A549 (cell line): ENCODE data around the gene ADGRG6. TPM values are rescaled to one million over a fixed set of nuclear protein-coding genes. Genes with fewer than 3 reads are reported as not detected.

Experiments used
- ATAC-seq, 2 experiments: fragments of 200-7000 bp in 1 of 2; fragments of >200 bp in 1 of 2; cut with Nextera tagmentation in 1 of 2; cut with Tn5 transposase in 1 of 2; 3 replicates each; pipeline versions ENCODE4 v1.8.0 to v1.9.1; 2018 to 2020; ENCODE audit warnings: mild to moderate bottlenecking in 1 of 2, moderate library complexity in 1 of 2
- CTCF ChIA-PET: fragments of 300-600 bp; sonication (Branson Sonifier 250); formaldehyde crosslinking; extraction: SDS; loops from one replicate; lab custom pipeline; 2021; ENCODE audit warnings: antibody characterized with exemption, inconsistent platforms; lab: Yijun Ruan, JAX
- POLR2A ChIA-PET: fragments of 350-600 bp; formaldehyde crosslinking; extraction: SDS; loops from one replicate; lab custom pipeline; 2021; ENCODE audit warnings: antibody characterized with exemption, inconsistent platforms; lab: Yijun Ruan, JAX
- DNase-seq, 2 experiments: peaks; one replicate each; pipeline versions ENCODE4 v3.0.0 to v3.0.0-alpha.2; 2011 to 2016; ENCODE audit warnings: low read depth in 1 of 2, low spot score in 1 of 2
- FAIRE-seq: peaks from 2 replicates; lab custom pipeline; 2011; peaks lifted over from hg19 to GRCh38; lab: Jason Lieb, UNC
- H3K27ac ChIP-seq, 2 experiments: fragments of >200 bp; sonication (Bioruptor Twin); formaldehyde crosslinking; 3 replicates each; pipeline ENCODE4 v1.5.1; 2016 to 2017
- H3K4me1 ChIP-seq: fragments of >200 bp; sonication (Bioruptor Twin); formaldehyde crosslinking; 3 replicates; pipeline ENCODE4 v1.6.1; 2016
- H3K4me2 ChIP-seq: fragments of >200 bp; sonication (Bioruptor Twin); formaldehyde crosslinking; 3 replicates; pipeline ENCODE4 v1.6.1; 2016
- H3K4me3 ChIP-seq: fragments of >200 bp; sonication (Bioruptor Twin); formaldehyde crosslinking; 3 replicates; pipeline ENCODE4 v1.5.1; 2016
- H3K9me3 ChIP-seq: fragments of >200 bp; sonication (Bioruptor Twin); formaldehyde crosslinking; 3 replicates; pipeline ENCODE4 v1.6.1; 2016
- CTCF ChIP-seq: fragments of >200 bp; sonication (Bioruptor Twin); formaldehyde crosslinking; IDR thresholded peaks from 3 replicates; pipeline ENCODE4 v1.5.1; 2016
- EHF ChIP-seq: fragments of 250-450 bp; sonication (Bioruptor Pico); IDR thresholded peaks from 2 replicates; pipeline ENCODE4 v1.5.0; 2020; ENCODE audit warnings: mild to moderate bottlenecking
- FOSB ChIP-seq: fragments of 250-450 bp; sonication (Bioruptor Pico); IDR thresholded peaks from 2 replicates; pipeline ENCODE4 v1.5.0; 2020; ENCODE audit warnings: mild to moderate bottlenecking, moderate library complexity
- FOSL2 ChIP-seq, 2 experiments: fragments of 450-650 bp in 1 of 2; fragments of >200 bp in 1 of 2; sonication (Bioruptor Twin) in 1 of 2; formaldehyde crosslinking; IDR thresholded peaks; 2 replicates each; pipeline versions ENCODE4 v1.5.0 to v1.6.1; 2016 to 2020; ENCODE audit warnings: mild to moderate bottlenecking in 1 of 2, moderate library complexity in 1 of 2
- HEYL ChIP-seq: fragments of 250-450 bp; sonication (Bioruptor Pico); IDR thresholded peaks from 2 replicates; pipeline ENCODE4 v1.8.0; 2021; ENCODE audit warnings: mild to moderate bottlenecking, moderate library complexity
- HOXB13 ChIP-seq: fragments of 250-450 bp; sonication (Bioruptor Pico); IDR thresholded peaks from 2 replicates; pipeline ENCODE4 v1.5.0; 2020; ENCODE audit warnings: low read depth, mild to moderate bottlenecking, moderate library complexity
- JUN ChIP-seq, 2 experiments: fragments of >200 bp; sonication (Bioruptor Twin); formaldehyde crosslinking; IDR thresholded peaks; 2 replicates in 1 of 2; 3 replicates in 1 of 2; pipeline ENCODE4 v1.6.1; 2016 to 2017
- JUNB ChIP-seq: fragments of >200 bp; sonication (Bioruptor Twin); formaldehyde crosslinking; IDR thresholded peaks from 2 replicates; pipeline ENCODE4 v1.6.1; 2016
- RAD21 ChIP-seq, 2 experiments: fragments of >200 bp in 1 of 2; sonication (Bioruptor Twin) in 1 of 2; formaldehyde crosslinking in 1 of 2; IDR thresholded peaks in 1 of 2; conservative IDR thresholded peaks in 1 of 2; 2 replicates in 1 of 2; 3 replicates in 1 of 2; pipeline ENCODE4 v1.6.1; 2012 to 2018; ENCODE audit warnings: inconsistent platforms in 1 of 2
- SREBF2 ChIP-seq: fragments of 450-650 bp; IDR thresholded peaks from 2 replicates; pipeline ENCODE4 v1.6.1; 2014; ENCODE audit warnings: mild to moderate bottlenecking, moderate library complexity
- WGBS: methylation state at CpG from one replicate; pipeline ENCODE4 v1.1.6; 2017; ENCODE audit errors: missing lambda C conversion rate; 5-methylcytosine and 5-hydroxymethylcytosine counted together
- polyA plus RNA-seq, 4 experiments: library from polyadenylated mRNA; depleted of rRNA in 3 of 4; stranded (reverse); fragments of >200 nt; fragmentation: RNase III in 1 of 4; extraction: RNeasy Plus Mini Kit Qiagen cat#74134 plus additional on column Dnase treatment in 1 of 4; gene quantifications; 2 replicates in 3 of 4; 3 replicates in 1 of 4; pipeline ENCODE4 v1.2.3, GENCODE V29; 2011 to 2017
- TF ChIP-seq, protein P1 (sequence below): IDR thresholded peaks from 2 replicates; pipeline ENCODE4 v1.6.1; 2012
- TF ChIP-seq, protein P2 (sequence below): fragments of 200-600 bp; sonication (generic); IDR thresholded peaks from 2 replicates; pipeline ENCODE4 v1.6.1; 2016; ENCODE audit warnings: antibody characterized with exemption, mild to moderate bottlenecking, moderate library complexity
- TF ChIP-seq, protein P3 (sequence below): fragments of 450-650 bp; IDR thresholded peaks from 2 replicates; pipeline ENCODE4 v1.6.1; 2014; ENCODE audit warnings: antibody characterized with exemption
- TF ChIP-seq, protein P4 (sequence below): fragments of 250-450 bp; sonication (Bioruptor Pico); IDR thresholded peaks from 2 replicates; pipeline ENCODE4 v1.5.0; 2020; ENCODE audit warnings: low read depth, mild to moderate bottlenecking, moderate library complexity

Gene ADGRG6
- polyA plus RNA-seq, 2 of the 4 experiments (the other 2 are of a cell fraction): 55.4 to 181 TPM

DNA sequence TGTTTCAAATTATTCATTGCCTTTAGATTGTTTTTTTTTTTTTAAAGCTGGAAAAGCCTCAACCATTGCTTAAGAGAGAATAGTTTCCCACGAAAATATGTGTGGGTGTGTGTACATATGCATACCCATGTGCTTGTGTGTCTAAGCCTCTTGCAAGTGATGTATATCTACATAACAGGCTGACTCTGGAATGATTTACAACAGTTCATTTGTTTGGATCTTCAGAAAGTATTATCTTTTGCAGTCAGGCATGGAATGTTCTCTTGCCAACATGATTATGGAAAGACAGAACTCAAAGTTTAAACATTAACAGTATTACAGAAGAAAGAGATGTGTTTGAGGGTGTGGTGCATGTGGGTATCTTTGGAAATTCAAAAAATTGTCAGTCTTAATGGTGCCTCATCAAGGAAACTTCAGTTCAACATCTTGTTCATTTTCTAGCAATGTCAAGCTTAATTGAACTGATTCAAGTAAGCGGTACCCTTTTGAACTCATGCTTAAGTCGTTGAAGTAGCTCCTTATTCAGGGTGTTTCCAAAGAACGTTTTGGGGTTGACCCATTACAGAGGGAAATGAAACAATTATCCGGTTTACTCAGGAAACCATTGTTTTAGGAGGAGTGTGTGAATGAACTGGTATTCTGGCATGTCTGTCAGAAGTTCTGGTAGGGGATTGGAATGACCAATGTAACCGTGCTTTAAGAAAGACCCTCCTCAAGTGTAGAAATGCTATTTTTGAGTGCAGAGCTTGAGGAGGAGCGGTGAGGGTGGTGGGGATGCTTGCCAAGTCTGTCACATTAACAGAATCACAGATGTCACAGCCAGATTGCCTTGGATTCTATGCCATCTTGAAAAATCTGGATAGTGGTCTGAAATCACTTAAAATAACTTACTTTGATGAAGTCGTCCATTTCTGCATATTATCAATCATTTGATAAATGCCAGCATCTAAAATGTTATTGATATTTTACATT lies 60.3 kb downstream of the ADGRG6 start (continued):
- TF ChIP-seq, protein P1, sequence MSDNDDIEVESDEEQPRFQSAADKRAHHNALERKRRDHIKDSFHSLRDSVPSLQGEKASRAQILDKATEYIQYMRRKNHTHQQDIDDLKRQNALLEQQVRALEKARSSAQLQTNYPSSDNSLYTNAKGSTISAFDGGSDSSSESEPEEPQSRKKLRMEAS: no peak
- TF ChIP-seq HEYL (CRISPR knock-in tag): no peak
- TF ChIP-seq, protein P2, sequence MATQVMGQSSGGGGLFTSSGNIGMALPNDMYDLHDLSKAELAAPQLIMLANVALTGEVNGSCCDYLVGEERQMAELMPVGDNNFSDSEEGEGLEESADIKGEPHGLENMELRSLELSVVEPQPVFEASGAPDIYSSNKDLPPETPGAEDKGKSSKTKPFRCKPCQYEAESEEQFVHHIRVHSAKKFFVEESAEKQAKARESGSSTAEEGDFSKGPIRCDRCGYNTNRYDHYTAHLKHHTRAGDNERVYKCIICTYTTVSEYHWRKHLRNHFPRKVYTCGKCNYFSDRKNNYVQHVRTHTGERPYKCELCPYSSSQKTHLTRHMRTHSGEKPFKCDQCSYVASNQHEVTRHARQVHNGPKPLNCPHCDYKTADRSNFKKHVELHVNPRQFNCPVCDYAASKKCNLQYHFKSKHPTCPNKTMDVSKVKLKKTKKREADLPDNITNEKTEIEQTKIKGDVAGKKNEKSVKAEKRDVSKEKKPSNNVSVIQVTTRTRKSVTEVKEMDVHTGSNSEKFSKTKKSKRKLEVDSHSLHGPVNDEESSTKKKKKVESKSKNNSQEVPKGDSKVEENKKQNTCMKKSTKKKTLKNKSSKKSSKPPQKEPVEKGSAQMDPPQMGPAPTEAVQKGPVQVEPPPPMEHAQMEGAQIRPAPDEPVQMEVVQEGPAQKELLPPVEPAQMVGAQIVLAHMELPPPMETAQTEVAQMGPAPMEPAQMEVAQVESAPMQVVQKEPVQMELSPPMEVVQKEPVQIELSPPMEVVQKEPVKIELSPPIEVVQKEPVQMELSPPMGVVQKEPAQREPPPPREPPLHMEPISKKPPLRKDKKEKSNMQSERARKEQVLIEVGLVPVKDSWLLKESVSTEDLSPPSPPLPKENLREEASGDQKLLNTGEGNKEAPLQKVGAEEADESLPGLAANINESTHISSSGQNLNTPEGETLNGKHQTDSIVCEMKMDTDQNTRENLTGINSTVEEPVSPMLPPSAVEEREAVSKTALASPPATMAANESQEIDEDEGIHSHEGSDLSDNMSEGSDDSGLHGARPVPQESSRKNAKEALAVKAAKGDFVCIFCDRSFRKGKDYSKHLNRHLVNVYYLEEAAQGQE: no peak
- TF ChIP-seq FOSB (CRISPR knock-in tag): no peak
- TF ChIP-seq EHF (CRISPR knock-in tag): no peak
- TF ChIP-seq, protein P3, sequence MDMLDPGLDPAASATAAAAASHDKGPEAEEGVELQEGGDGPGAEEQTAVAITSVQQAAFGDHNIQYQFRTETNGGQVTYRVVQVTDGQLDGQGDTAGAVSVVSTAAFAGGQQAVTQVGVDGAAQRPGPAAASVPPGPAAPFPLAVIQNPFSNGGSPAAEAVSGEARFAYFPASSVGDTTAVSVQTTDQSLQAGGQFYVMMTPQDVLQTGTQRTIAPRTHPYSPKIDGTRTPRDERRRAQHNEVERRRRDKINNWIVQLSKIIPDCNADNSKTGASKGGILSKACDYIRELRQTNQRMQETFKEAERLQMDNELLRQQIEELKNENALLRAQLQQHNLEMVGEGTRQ: no peak
- TF ChIP-seq JUNB: peak; percentile 20; the same call in 1 of the 2 replicates
- TF ChIP-seq HOXB13 (CRISPR knock-in tag): no peak
- no peak for TF ChIP-seq CTCF
- TF ChIP-seq RAD21 (conservative IDR thresholded peaks at IDR 0.05 in 1 of 2, IDR thresholded peaks at IDR 0.05 in 1 of 2): no peak
- TF ChIP-seq, protein P4, sequence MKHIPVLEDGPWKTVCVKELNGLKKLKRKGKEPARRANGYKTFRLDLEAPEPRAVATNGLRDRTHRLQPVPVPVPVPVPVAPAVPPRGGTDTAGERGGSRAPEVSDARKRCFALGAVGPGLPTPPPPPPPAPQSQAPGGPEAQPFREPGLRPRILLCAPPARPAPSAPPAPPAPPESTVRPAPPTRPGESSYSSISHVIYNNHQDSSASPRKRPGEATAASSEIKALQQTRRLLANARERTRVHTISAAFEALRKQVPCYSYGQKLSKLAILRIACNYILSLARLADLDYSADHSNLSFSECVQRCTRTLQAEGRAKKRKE: no peak
- TF ChIP-seq, all 56 proteins: peak for 6

DNA sequence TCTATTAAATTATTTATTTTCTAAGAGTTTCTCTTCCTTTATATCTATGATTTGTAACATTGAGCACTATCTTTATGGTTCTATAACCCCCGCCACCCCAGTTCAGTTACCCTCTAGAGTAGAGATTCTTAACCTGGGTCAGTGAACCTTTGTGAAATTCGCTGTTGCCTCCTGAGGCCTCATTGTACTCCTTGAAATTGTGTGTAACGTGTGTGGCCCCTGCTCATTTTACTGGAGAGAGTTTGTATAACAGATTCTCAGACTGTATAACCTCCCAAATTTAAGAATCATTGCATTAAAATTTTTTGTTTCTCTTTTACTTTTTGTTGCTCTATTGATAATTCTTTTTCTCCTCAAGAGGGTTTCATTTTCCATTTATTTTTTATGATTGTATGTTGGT lies 65.3 kb downstream of the ADGRG6 start:
- Histone ChIP-seq H3K4me3 (peak overlapping the region; percentile 32; the same call in 1 of the 3 replicates), H3K4me1 (peaks cover 70% of the 10 kb centered on the region), H3K9me3 (no peaks in the 10 kb centered on the region), H3K27ac (peak overlapping the region; percentile 69 to 87), H3K4me2 (peak overlapping the region; percentile 45)
- ChIA-PET CTCF (interaction anchor here (0.7 kb wide), 1 partner anchor 13 kb away, joined by 4 read pairs; no protein-coding TSS in a partner anchor), POLR2A (no interaction called here)
- DNase-seq (no peak), ATAC-seq (peak; percentile 30 to 66; a peak in 4 of 6 replicates), FAIRE-seq (no peak)
- WGBS: 52% methylated on average over 3 of the region's 3 CpGs
- TF ChIP-seq JUN (IDR thresholded peaks at IDR 0.05): no peak
- no peak for TF ChIP-seq SREBF2

DNA sequence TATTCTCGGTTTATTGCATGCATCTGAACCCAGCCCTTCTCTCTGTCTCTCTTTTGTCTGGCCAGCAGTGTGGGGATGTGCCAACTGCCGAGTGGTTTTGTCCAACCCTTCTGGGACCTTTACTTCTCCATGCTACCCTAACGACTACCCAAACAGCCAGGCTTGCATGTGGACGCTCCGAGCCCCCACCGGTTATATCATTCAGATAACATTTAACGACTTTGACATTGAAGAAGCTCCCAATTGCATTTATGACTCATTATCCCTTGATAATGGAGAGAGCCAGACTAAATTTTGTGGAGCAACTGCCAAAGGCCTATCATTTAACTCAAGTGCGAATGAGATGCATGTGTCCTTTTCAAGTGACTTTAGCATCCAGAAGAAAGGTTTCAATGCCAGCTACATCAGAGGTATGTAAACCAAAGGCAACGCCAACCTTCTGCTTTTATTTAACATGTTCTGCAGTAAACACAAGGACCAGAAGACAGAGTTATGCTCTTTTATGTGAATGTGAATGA lies 65.8 kb downstream of the ADGRG6 start:
- POLR2A ChIA-PET: no interaction called here
- Histone ChIP-seq H3K4me1 (peaks cover 70% of the 10 kb centered on the region), H3K27ac (peak overlapping the region; percentile 69 to 87), H3K9me3 (no peaks in the 10 kb centered on the region), H3K4me3 (peak overlapping the region; percentile 32), H3K4me2 (peak overlapping the region; percentile 45)
- FAIRE-seq: no peak
- TF ChIP-seq, protein P2: no peak
- TF ChIP-seq FOSL2 (IDR thresholded peaks at IDR 0.05) (no peak), FOSL2 (CRISPR knock-in tag; IDR thresholded peaks at IDR 0.05) (peak; percentile 38)
- 46% methylated on average over 9 of the region's 9 CpGs for WGBS
- DNase-seq: peak in 1 of 2 experiments; percentile 62
- ATAC-seq: peak; percentile 64 to 88; a peak in 4 of 6 replicates
- CTCF ChIA-PET: no interaction called here
